ENCODE measurements around the gene ZNF423. TPM values are rescaled to one million over a fixed set of nuclear protein-coding genes. Genes with fewer than 3 reads are reported as not detected.

The ZNF423 gene
- total and polyA plus RNA-seq, 4 donors: 1.1 to 14.8 (median 3.3) TPM

GRCh38 chr16:49533422-49533821, 322.5 kb downstream of the ZNF423 start:
- WGBS, 2 donors: 94 to 96% methylated on average over 7 of the region's 7 CpGs
- Histone ChIP-seq H3K4me1 (ENCODE audit: control insufficient read depth in 5 of 5, insufficient read depth in 5 of 5, low read length in 5 of 5) (peaks cover 0 to 43% (median 19%) of the 10 kb centered on the region in 5 donors), H3K36me3 (ENCODE audit: control insufficient read depth in 4 of 4, insufficient read depth in 4 of 4, low read length in 4 of 4) (no peaks in the 10 kb centered on the region), H3K27ac (ENCODE audit: low read depth in 1 of 2, low read length in 1 of 2) (no peak overlapping the region), H3K9ac (ENCODE audit: insufficient read depth in 1 of 2, low read length in 2 of 2) (no peak overlapping the region), H3K9me3 (ENCODE audit: control insufficient read depth in 4 of 4, insufficient read depth in 3 of 4, low read length in 3 of 4) (no peaks in the 10 kb centered on the region), H3K4me3 (no peak overlapping the region), H3K27me3 (ENCODE audit: control insufficient read depth in 3 of 3, insufficient read depth in 3 of 3, low read length in 2 of 3) (no peaks in the 10 kb centered on the region)
- TF ChIP-seq CTCF (IDR thresholded peaks at IDR 0.05; ENCODE audit: control extremely low read depth, extremely low read depth): no peak
- ATAC-seq (ENCODE audit: insufficient read depth, low FRiP score): no peak
- no peak for DNase-seq

- 94 to 97% methylated on average over 15 of the region's 15 CpGs for WGBS, 2 donors
- ATAC-seq (ENCODE audit: insufficient read depth, low FRiP score) (no peak), DNase-seq (no peak)
- Histone ChIP-seq H3K4me1 (ENCODE audit: control insufficient read depth in 5 of 5, insufficient read depth in 5 of 5, low read length in 5 of 5) (peaks cover 0 to 48% (median 20%) of the 10 kb centered on the region in 5 donors), H3K9ac (ENCODE audit: insufficient read depth in 1 of 2, low read length in 2 of 2) (no peak overlapping the region), H3K4me3 (no peak overlapping the region), H3K36me3 (ENCODE audit: control insufficient read depth in 4 of 4, insufficient read depth in 4 of 4, low read length in 4 of 4) (no peaks in the 10 kb centered on the region), H3K27ac (ENCODE audit: low read depth in 1 of 2, low read length in 1 of 2) (no peak overlapping the region), H3K9me3 (ENCODE audit: control insufficient read depth in 4 of 4, insufficient read depth in 3 of 4, low read length in 3 of 4) (no peaks in the 10 kb centered on the region), H3K27me3 (ENCODE audit: control insufficient read depth in 3 of 3, insufficient read depth in 3 of 3, low read length in 2 of 3) (no peaks in the 10 kb centered on the region)
- no peak for TF ChIP-seq CTCF (IDR thresholded peaks at IDR 0.05; ENCODE audit: control extremely low read depth, extremely low read depth)
Measured at GRCh38 chr16:49532873-49533272, 323.0 kb downstream of the ZNF423 start.

- Histone ChIP-seq H3K4me3 (no peak overlapping the region), H3K36me3 (ENCODE audit: control insufficient read depth in 4 of 4, insufficient read depth in 4 of 4, low read length in 4 of 4) (no peaks in the 10 kb centered on the region), H3K9me3 (ENCODE audit: control insufficient read depth in 4 of 4, insufficient read depth in 3 of 4, low read length in 3 of 4) (no peaks in the 10 kb centered on the region), H3K9ac (ENCODE audit: insufficient read depth in 1 of 2, low read length in 2 of 2) (no peak overlapping the region), H3K27me3 (ENCODE audit: control insufficient read depth in 3 of 3, insufficient read depth in 3 of 3, low read length in 2 of 3) (no peaks in the 10 kb centered on the region), H3K4me1 (ENCODE audit: control insufficient read depth in 5 of 5, insufficient read depth in 5 of 5, low read length in 5 of 5) (peaks cover 0 to 51% (median 20%) of the 10 kb centered on the region in 5 donors), H3K27ac (ENCODE audit: low read depth in 1 of 2, low read length in 1 of 2) (no peak overlapping the region)
- TF ChIP-seq CTCF (IDR thresholded peaks at IDR 0.05; ENCODE audit: control extremely low read depth, extremely low read depth): no peak
- ATAC-seq (ENCODE audit: insufficient read depth, low FRiP score) (no peak), DNase-seq (no peak)
- WGBS, 2 donors: 77 to 79% methylated on average over 22 of the region's 22 CpGs
Measured at GRCh38 chr16:49531931-49532840, 323.7 kb downstream of the ZNF423 start.

Measured in lung (tissue), 12 donors.